Activated B cell treated with CpG ODN at 0.5 μM for 24 hours (primary cell): ENCODE data around the gene CASQ1. TPM values are rescaled to one million over a fixed set of nuclear protein-coding genes. Genes with fewer than 3 reads are reported as not detected.
A peak's percentile ranks its signal among the peaks of the same experiment; 100 is the strongest.

ENCODE experiments used
- ATAC-seq: fragments of 200-7000 bp; cut with Tn5 transposase; one replicate; pipeline ENCODE4 v1.10.0; 2021; ENCODE audit warnings: low read depth, mild to moderate bottlenecking, moderate library complexity
- CTCF ChIA-PET: fragments of 350-600 bp; sonication (Branson Sonifier 250); formaldehyde crosslinking; loops from one replicate; lab custom pipeline; 2021; ENCODE audit warnings: antibody characterized with exemption; lab: Charles Lee
- POLR2A ChIA-PET: fragments of 350-600 bp; sonication (Branson Sonifier 250); formaldehyde crosslinking; loops from one replicate; lab custom pipeline; 2021; ENCODE audit warnings: antibody characterized with exemption; lab: Charles Lee
- DNase-seq: peaks from one replicate; pipeline ENCODE4 v3.0.0; 2022
- H3K27ac Mint-ChIP-seq: one replicate; pipeline ENCODE4 v1.8.0; 2020; ENCODE audit warnings: mixed read lengths
- H3K27me3 Mint-ChIP-seq: one replicate; pipeline ENCODE4 v1.8.0; 2021; ENCODE audit warnings: mixed read lengths
- H3K36me3 Mint-ChIP-seq: one replicate; pipeline ENCODE4 v1.8.0; 2021; ENCODE audit warnings: low read depth, mixed read lengths
- H3K4me1 Mint-ChIP-seq: one replicate; pipeline ENCODE4 v1.8.0; 2021; ENCODE audit warnings: mixed read lengths
- H3K4me3 Mint-ChIP-seq: one replicate; pipeline ENCODE4 v1.8.0; 2020; ENCODE audit warnings: mild to moderate bottlenecking, mixed read lengths
- H3K9me3 Mint-ChIP-seq: one replicate; pipeline ENCODE4 v1.8.0; 2020; ENCODE audit warnings: mixed read lengths
- CTCF ChIP-seq: fragments of 200-600 bp; IDR thresholded peaks from one replicate; pipeline ENCODE4 v1.8.0; 2022; ENCODE audit warnings: antibody characterized with exemption, mild to moderate bottlenecking
- intact Hi-C: fragments of 100-400 bp; cut with micrococcal nuclease; formaldehyde crosslinking; loops from one replicate; pipeline ENCODE4 v1.15.1; 2024
- total RNA-seq: library from RNA; stranded (reverse); gene quantifications from 2 replicates; pipeline ENCODE4 v1.2.3, GENCODE V29; 2022

The CASQ1 gene
- total RNA-seq, 1 donor from 2014 or later, result not detected

GRCh38 chr1:160207118-160207650 lies 16.8 kb downstream of the CASQ1 start:
- ATAC-seq, result no peak
- ChIA-PET CTCF (interaction anchor here (0.9 to 1.4 kb wide), 4 partner anchors 13 to 84 kb away, joined by 3 to 5 read pairs (median 3); no protein-coding TSS in a partner anchor), POLR2A (interaction anchor here (0.7 to 1.1 kb wide), 3 partner anchors 12 to 128 kb away, joined by 3 to 4 read pairs (median 4); partner anchors contain the start of gene DCAF8)
- peak overlapping the region; percentile 89 for H3K27ac Mint-ChIP-seq
- peaks cover 63% of the 10 kb centered on the region for H3K4me1 Mint-ChIP-seq
- intact Hi-C loops, result loop anchor here (10.0 kb wide), 1 partner anchor 1498 kb away; the partner anchor contains the start of gene FCRLA
- no peak for DNase-seq
- no peaks in the 10 kb centered on the region for H3K9me3 Mint-ChIP-seq
- no peak for TF ChIP-seq CTCF
- peaks cover 57% of the 10 kb centered on the region for H3K36me3 Mint-ChIP-seq
- H3K4me3 Mint-ChIP-seq, result peak overlapping the region; percentile 85
- no peaks in the 10 kb centered on the region for H3K27me3 Mint-ChIP-seq

- Mint-ChIP-seq H3K36me3 (peaks cover 65% of the 10 kb centered on the region), H3K4me1 (peaks cover 56% of the 10 kb centered on the region), H3K4me3 (peak overlapping the region; percentile 28), H3K27ac (peak overlapping the region; percentile 51), H3K9me3 (no peaks in the 10 kb centered on the region), H3K27me3 (no peaks in the 10 kb centered on the region)
- no peak for DNase-seq
- no peak for ATAC-seq
- ChIA-PET POLR2A (interaction anchor here (0.6 to 1.1 kb wide), 5 partner anchors 12 to 157 kb away, joined by 3 to 5 read pairs (median 4); partner anchors contain the start of gene DCAF8), CTCF (interaction anchor here (0.9 to 1.6 kb wide), 4 partner anchors 12 to 44 kb away, joined by 3 to 5 read pairs (median 4); no protein-coding TSS in a partner anchor)
- intact Hi-C loops, result loop anchor here (10.0 kb wide), 1 partner anchor 1497 kb away; the partner anchor contains the start of gene FCRLA
- no peak for TF ChIP-seq CTCF
Observed at GRCh38 chr1:160207771-160208556, 17.6 kb downstream of the CASQ1 start.

- POLR2A ChIA-PET, result interaction anchor here (0.6 to 1.1 kb wide), 3 partner anchors 54 to 156 kb away, joined by 4 to 5 read pairs (median 4); partner anchors contain the start of gene DCAF8
- H3K4me3 Mint-ChIP-seq, result no peak overlapping the region
- ATAC-seq (no peak), DNase-seq (no peak)
- intact Hi-C loops, result loop anchor here (10.0 kb wide), 1 partner anchor 1496 kb away; the partner anchor contains the start of gene FCRLA
- CTCF ChIA-PET, result interaction anchor here (0.8 to 1.6 kb wide), 3 partner anchors 11 to 44 kb away, joined by 4 to 5 read pairs (median 5); no protein-coding TSS in a partner anchor
- no peaks in the 10 kb centered on the region for H3K27me3 Mint-ChIP-seq
- H3K27ac Mint-ChIP-seq, result peak overlapping the region; percentile 51
- H3K4me1 Mint-ChIP-seq, result peaks cover 52% of the 10 kb centered on the region
- peaks cover 73% of the 10 kb centered on the region for H3K36me3 Mint-ChIP-seq
- no peak for TF ChIP-seq CTCF
- H3K9me3 Mint-ChIP-seq, result no peaks in the 10 kb centered on the region
Observed at GRCh38 chr1:160208557-160209320, 18.4 kb downstream of the CASQ1 start.

- TF ChIP-seq CTCF, result no peak
- ChIA-PET CTCF (interaction anchor here (0.8 to 1.6 kb wide), 3 partner anchors 10 to 43 kb away, joined by 4 to 5 read pairs (median 5); no protein-coding TSS in a partner anchor), POLR2A (interaction anchor here (1.0 kb wide), 1 partner anchor 53 kb away, joined by 5 read pairs; the partner anchor contains the start of gene DCAF8)
- Mint-ChIP-seq H3K36me3 (peaks cover 80% of the 10 kb centered on the region), H3K27ac (peak overlapping the region; percentile 30), H3K27me3 (no peaks in the 10 kb centered on the region), H3K4me1 (peaks cover 44% of the 10 kb centered on the region), H3K9me3 (no peaks in the 10 kb centered on the region), H3K4me3 (no peak overlapping the region)
- DNase-seq (no peak), ATAC-seq (no peak)
- intact Hi-C loops, result loop anchor here (10.0 kb wide), 1 partner anchor 1495 kb away; the partner anchor contains the start of gene FCRLA
Observed at GRCh38 chr1:160209321-160210046, 19.1 kb downstream of the CASQ1 start.
